ENCODE data around the gene TEDC2. TPM values are rescaled to one million over a fixed set of nuclear protein-coding genes. Genes with fewer than 3 reads are reported as not detected.

TEDC2 gene
- total and polyA plus RNA-seq, 2 of the 8 experiments (the other 6 are each of a cell fraction or from before 2014, with no cell fraction given) = 54.6 to 55.6 TPM

DNA sequence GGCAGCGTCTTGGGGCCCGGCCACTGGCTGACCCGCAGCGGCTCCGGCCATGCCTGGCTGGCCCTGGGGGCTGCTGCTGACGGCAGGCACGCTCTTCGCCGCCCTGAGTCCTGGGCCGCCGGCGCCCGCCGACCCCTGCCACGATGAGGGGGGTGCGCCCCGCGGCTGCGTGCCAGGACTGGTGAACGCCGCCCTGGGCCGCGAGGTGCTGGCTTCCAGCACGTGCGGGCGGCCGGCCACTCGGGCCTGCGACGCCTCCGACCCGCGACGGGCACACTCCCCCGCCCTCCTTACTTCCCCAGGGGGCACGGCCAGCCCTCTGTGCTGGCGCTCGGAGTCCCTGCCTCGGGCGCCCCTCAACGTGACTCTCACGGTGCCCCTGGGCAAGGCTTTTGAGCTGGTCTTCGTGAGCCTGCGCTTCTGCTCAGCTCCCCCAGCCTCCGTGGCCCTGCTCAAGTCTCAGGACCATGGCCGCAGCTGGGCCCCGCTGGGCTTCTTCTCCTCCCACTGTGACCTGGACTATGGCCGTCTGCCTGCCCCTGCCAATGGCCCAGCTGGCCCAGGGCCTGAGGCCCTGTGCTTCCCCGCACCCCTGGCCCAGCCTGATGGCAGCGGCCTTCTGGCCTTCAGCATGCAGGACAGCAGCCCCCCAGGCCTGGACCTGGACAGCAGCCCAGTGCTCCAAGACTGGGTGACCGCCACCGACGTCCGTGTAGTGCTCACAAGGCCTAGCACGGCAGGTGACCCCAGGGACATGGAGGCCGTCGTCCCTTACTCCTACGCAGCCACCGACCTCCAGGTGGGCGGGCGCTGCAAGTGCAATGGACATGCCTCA lies 12.0 kb downstream of the TEDC2 start (continued):
- TF ChIP-seq, protein P1, sequence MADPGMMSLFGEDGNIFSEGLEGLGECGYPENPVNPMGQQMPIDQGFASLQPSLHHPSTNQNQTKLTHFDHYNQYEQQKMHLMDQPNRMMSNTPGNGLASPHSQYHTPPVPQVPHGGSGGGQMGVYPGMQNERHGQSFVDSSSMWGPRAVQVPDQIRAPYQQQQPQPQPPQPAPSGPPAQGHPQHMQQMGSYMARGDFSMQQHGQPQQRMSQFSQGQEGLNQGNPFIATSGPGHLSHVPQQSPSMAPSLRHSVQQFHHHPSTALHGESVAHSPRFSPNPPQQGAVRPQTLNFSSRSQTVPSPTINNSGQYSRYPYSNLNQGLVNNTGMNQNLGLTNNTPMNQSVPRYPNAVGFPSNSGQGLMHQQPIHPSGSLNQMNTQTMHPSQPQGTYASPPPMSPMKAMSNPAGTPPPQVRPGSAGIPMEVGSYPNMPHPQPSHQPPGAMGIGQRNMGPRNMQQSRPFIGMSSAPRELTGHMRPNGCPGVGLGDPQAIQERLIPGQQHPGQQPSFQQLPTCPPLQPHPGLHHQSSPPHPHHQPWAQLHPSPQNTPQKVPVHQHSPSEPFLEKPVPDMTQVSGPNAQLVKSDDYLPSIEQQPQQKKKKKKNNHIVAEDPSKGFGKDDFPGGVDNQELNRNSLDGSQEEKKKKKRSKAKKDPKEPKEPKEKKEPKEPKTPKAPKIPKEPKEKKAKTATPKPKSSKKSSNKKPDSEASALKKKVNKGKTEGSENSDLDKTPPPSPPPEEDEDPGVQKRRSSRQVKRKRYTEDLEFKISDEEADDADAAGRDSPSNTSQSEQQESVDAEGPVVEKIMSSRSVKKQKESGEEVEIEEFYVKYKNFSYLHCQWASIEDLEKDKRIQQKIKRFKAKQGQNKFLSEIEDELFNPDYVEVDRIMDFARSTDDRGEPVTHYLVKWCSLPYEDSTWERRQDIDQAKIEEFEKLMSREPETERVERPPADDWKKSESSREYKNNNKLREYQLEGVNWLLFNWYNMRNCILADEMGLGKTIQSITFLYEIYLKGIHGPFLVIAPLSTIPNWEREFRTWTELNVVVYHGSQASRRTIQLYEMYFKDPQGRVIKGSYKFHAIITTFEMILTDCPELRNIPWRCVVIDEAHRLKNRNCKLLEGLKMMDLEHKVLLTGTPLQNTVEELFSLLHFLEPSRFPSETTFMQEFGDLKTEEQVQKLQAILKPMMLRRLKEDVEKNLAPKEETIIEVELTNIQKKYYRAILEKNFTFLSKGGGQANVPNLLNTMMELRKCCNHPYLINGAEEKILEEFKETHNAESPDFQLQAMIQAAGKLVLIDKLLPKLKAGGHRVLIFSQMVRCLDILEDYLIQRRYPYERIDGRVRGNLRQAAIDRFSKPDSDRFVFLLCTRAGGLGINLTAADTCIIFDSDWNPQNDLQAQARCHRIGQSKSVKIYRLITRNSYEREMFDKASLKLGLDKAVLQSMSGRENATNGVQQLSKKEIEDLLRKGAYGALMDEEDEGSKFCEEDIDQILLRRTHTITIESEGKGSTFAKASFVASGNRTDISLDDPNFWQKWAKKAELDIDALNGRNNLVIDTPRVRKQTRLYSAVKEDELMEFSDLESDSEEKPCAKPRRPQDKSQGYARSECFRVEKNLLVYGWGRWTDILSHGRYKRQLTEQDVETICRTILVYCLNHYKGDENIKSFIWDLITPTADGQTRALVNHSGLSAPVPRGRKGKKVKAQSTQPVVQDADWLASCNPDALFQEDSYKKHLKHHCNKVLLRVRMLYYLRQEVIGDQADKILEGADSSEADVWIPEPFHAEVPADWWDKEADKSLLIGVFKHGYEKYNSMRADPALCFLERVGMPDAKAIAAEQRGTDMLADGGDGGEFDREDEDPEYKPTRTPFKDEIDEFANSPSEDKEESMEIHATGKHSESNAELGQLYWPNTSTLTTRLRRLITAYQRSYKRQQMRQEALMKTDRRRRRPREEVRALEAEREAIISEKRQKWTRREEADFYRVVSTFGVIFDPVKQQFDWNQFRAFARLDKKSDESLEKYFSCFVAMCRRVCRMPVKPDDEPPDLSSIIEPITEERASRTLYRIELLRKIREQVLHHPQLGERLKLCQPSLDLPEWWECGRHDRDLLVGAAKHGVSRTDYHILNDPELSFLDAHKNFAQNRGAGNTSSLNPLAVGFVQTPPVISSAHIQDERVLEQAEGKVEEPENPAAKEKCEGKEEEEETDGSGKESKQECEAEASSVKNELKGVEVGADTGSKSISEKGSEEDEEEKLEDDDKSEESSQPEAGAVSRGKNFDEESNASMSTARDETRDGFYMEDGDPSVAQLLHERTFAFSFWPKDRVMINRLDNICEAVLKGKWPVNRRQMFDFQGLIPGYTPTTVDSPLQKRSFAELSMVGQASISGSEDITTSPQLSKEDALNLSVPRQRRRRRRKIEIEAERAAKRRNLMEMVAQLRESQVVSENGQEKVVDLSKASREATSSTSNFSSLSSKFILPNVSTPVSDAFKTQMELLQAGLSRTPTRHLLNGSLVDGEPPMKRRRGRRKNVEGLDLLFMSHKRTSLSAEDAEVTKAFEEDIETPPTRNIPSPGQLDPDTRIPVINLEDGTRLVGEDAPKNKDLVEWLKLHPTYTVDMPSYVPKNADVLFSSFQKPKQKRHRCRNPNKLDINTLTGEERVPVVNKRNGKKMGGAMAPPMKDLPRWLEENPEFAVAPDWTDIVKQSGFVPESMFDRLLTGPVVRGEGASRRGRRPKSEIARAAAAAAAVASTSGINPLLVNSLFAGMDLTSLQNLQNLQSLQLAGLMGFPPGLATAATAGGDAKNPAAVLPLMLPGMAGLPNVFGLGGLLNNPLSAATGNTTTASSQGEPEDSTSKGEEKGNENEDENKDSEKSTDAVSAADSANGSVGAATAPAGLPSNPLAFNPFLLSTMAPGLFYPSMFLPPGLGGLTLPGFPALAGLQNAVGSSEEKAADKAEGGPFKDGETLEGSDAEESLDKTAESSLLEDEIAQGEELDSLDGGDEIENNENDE (IDR thresholded peaks at IDR 0.05; ENCODE audit: insufficient replicate concordance, low read length) = no peak
- no peak for TF ChIP-seq SP1 (IDR thresholded peaks at IDR 0.05; ENCODE audit: low read depth, low read length)
- TF ChIP-seq, protein P2, sequence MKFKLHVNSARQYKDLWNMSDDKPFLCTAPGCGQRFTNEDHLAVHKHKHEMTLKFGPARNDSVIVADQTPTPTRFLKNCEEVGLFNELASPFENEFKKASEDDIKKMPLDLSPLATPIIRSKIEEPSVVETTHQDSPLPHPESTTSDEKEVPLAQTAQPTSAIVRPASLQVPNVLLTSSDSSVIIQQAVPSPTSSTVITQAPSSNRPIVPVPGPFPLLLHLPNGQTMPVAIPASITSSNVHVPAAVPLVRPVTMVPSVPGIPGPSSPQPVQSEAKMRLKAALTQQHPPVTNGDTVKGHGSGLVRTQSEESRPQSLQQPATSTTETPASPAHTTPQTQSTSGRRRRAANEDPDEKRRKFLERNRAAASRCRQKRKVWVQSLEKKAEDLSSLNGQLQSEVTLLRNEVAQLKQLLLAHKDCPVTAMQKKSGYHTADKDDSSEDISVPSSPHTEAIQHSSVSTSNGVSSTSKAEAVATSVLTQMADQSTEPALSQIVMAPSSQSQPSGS (IDR thresholded peaks at IDR 0.05; ENCODE audit: low read length) = no peak
- TF ChIP-seq TCF12 (IDR thresholded peaks at IDR 0.05; ENCODE audit: low read depth, low read length) = no peak
- TF ChIP-seq CREB1 (IDR thresholded peaks at IDR 0.05) = no peak
- TF ChIP-seq RFX5 (IDR thresholded peaks at IDR 0.05; ENCODE audit: borderline replicate concordance, low read depth, low read length) = no peak
- no peak for TF ChIP-seq KDM1A (IDR thresholded peaks at IDR 0.05; ENCODE audit: borderline replicate concordance, low read length)
- no peak for TF ChIP-seq BRCA1 (IDR thresholded peaks at IDR 0.05; ENCODE audit: low read depth, low read length)
